ENCODE results near the gene AGXT. TPM values are rescaled to one million over a fixed set of nuclear protein-coding genes. Genes with fewer than 3 reads are reported as not detected.

The AGXT gene
- total RNA-seq, 1 donor from 2014 or later = not detected

DNA sequence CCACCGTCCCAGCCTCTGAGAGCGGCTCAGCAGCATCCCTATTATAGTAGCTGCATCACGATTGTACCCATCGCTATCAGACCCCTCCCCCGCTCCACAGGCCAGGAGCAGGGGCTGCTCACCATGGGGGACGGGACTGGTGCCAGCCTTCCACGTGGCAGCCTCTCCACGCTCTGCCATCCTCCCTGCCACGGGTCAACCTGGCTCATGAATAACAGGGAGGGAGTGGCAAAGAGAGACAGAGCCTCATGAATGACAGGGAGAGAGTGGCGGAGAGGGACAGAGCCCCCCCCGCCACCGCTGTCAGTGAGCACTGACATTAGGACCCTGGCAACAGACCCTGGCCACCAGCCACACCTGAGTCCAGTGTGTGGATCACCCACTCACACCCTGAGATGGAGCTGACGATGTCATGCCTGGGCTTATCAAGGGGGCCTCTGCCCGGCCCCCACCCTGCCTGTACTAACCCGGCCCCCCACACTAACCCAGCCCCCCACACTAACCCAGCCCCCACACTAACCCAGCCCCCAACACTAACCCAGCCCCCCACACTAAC is 54.4 kb downstream of the AGXT start:
- TF ChIP-seq, protein P1, sequence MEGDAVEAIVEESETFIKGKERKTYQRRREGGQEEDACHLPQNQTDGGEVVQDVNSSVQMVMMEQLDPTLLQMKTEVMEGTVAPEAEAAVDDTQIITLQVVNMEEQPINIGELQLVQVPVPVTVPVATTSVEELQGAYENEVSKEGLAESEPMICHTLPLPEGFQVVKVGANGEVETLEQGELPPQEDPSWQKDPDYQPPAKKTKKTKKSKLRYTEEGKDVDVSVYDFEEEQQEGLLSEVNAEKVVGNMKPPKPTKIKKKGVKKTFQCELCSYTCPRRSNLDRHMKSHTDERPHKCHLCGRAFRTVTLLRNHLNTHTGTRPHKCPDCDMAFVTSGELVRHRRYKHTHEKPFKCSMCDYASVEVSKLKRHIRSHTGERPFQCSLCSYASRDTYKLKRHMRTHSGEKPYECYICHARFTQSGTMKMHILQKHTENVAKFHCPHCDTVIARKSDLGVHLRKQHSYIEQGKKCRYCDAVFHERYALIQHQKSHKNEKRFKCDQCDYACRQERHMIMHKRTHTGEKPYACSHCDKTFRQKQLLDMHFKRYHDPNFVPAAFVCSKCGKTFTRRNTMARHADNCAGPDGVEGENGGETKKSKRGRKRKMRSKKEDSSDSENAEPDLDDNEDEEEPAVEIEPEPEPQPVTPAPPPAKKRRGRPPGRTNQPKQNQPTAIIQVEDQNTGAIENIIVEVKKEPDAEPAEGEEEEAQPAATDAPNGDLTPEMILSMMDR (IDR thresholded peaks at IDR 0.05) = no peak
- TF ChIP-seq POLR2A (IDR thresholded peaks at IDR 0.05) (no peak), POLR2AphosphoS5 (IDR thresholded peaks at IDR 0.05; ENCODE audit: insufficient read depth in 1 of 2, low read depth in 1 of 2) (no peak)
- H3K36me3 ChIP-seq = no peaks in the 10 kb centered on the region
- H3K9me3 ChIP-seq = no peaks in the 10 kb centered on the region
- intact Hi-C loops (cut with DNase I) = no loop called here
- DNase-seq (ENCODE audit: extremely low spot score in 2 of 2) = no peak
- H3K27ac ChIP-seq = no peak overlapping the region
- no peaks in the 10 kb centered on the region for H3K27me3 ChIP-seq
- no peak overlapping the region for H3K4me3 ChIP-seq
- peaks cover 21% of the 10 kb centered on the region for H3K4me1 ChIP-seq

DNA sequence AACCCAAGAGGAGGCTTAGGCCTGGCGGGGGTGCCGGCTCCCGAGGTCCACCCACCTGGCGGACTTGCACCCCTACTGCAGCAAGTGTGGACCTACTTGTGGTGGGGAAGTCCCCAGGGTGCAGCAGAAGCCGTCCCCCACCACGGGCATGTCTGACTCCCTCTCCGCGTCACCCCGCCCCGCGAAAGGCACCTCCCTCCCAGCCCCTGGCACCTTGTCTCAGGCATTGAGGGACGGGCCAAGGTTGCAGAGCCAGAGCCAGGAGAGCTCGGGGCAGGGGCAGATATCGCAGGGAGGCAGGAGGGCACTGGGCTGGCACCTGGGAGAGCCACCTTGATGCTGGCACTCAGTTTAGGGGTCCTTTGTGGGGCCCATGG is 56.6 kb downstream of the AGXT start:
- TF ChIP-seq, protein P1 (IDR thresholded peaks at IDR 0.05) = no peak
- no peak for TF ChIP-seq POLR2A (IDR thresholded peaks at IDR 0.05)
- no peak for TF ChIP-seq POLR2AphosphoS5 (IDR thresholded peaks at IDR 0.05; ENCODE audit: insufficient read depth in 1 of 2, low read depth in 1 of 2)
- intact Hi-C loops (cut with DNase I) = no loop called here
- Histone ChIP-seq H3K4me3 (no peak overlapping the region), H3K9me3 (no peaks in the 10 kb centered on the region), H3K27me3 (no peaks in the 10 kb centered on the region), H3K36me3 (no peaks in the 10 kb centered on the region), H3K27ac (no peak overlapping the region), H3K4me1 (peaks cover 19% of the 10 kb centered on the region)
- DNase-seq (ENCODE audit: extremely low spot score in 2 of 2) = peak in 1 of 2 donors; percentile 81

DNA sequence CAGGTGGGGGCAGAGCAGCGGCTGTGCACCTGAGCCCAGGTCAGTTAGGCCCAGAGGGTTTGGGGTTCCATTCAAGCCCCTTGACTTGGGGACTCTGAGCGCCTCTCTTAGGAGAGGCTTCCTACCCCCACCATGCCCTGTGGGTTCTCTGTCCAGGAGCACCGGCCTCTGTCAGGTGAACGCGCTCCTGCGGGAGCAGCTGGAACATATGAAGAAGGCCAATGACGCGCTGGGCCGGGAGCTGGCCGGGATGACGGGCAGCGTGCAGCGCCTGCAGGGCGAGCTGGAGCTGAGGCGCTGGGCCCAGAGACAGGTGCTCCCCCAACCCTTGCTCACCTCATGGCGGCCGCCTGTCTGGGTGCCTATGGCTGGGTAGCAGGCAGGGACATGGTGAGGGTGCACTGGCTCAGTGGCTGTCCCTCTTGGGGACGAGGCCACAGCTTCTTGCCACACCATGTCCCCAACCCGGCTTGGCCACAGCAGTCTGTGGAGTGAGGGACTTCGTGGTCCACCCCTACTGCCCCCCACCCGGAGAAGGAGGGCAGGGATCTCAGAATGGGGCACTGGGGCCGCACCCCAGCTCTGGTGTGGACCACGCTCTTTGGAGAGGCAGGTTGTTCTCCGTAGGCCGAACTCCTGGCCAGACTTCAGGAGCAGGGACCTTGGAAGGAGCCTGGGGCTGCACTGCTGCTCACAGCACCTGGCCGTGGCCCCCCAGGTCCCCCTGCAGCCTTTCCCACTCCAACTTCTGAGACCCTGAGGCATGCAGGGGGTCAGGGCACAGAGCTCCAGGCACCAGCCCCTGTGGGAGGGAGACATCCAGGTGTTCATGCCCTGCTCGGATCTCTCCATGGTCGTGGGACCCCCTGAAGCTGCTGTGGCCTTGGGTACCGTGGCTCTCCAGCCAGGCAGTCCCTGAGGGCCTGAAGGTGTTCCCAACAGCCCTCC is 57.2 kb downstream of the AGXT start:
- H3K27ac ChIP-seq = no peak overlapping the region
- no peak overlapping the region for H3K4me3 ChIP-seq
- H3K36me3 ChIP-seq = no peaks in the 10 kb centered on the region
- peaks cover 12% of the 10 kb centered on the region for H3K4me1 ChIP-seq
- intact Hi-C loops (cut with DNase I) = no loop called here
- TF ChIP-seq POLR2AphosphoS5 (IDR thresholded peaks at IDR 0.05; ENCODE audit: insufficient read depth in 1 of 2, low read depth in 1 of 2) (no peak), POLR2A (IDR thresholded peaks at IDR 0.05) (no peak)
- TF ChIP-seq, protein P1 (IDR thresholded peaks at IDR 0.05) = no peak
- H3K9me3 ChIP-seq = no peaks in the 10 kb centered on the region
- DNase-seq (ENCODE audit: extremely low spot score in 2 of 2) = peak in 1 of 2 donors; percentile 82
- no peaks in the 10 kb centered on the region for H3K27me3 ChIP-seq

DNA sequence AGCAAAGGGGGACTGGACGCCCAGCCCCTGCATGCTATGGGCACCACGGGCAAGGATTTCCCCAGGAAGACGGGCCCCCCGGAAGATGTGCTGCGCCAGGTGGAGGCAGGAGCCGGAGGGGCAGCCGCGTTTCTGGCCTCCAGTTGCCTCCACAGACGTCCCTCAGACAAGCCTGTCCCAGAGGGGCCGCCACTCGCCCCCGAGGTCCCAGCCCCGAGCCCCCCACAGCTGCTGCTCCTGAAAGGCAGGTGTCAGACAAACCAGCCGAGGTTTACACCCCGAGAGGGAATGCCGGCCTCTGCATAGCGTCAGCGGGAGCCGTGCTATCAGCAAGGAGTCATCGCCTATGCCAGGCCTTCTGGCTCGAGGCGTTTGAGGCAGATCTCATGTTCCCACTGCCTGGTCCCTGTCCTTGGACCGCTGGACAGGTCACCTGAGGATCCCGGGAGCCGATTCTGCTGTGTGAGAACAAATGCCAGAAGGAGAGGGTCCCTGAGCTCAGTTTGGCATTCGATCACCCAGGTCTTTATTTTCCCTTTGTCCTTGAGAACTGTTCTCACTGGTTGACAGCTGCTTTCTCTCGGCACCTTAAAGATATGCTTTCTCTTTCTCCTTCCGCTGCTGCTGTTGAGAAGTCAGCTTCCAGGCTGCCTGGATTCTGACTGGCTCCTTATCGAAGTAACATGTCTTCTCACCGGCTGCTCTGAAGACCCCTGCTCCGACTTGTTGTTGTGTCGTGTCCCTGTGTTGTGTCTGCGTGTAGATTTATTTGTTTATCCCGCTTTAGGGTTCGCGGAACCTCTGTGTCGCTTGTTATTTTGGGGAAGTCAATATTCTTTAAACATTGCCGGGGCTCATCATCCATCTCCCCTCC is 58.1 kb downstream of the AGXT start:
- intact Hi-C loops (cut with DNase I) = no loop called here
- Histone ChIP-seq H3K27ac (no peak overlapping the region), H3K27me3 (no peaks in the 10 kb centered on the region), H3K9me3 (no peaks in the 10 kb centered on the region), H3K4me1 (peaks cover 3% of the 10 kb centered on the region), H3K4me3 (no peak overlapping the region), H3K36me3 (no peaks in the 10 kb centered on the region)
- TF ChIP-seq, protein P1 (IDR thresholded peaks at IDR 0.05) = no peak
- TF ChIP-seq POLR2AphosphoS5 (IDR thresholded peaks at IDR 0.05; ENCODE audit: insufficient read depth in 1 of 2, low read depth in 1 of 2) = no peak
- no peak for TF ChIP-seq POLR2A (IDR thresholded peaks at IDR 0.05)
- peak in 1 of 2 donors; percentile 77 for DNase-seq (ENCODE audit: extremely low spot score in 2 of 2)

Measured in vagina (tissue), 2 donors.